Measurements from ENCODE around the gene ACOT12.

- TF ChIP-seq CTCF (IDR thresholded peaks at IDR 0.05) (peak in 1 of 7 experiments; percentile 27), POLR2A (IDR thresholded peaks at IDR 0.05) (peak in 2 of 4 donors; percentile 62 to 77), EP300 (IDR thresholded peaks at IDR 0.05) (no peak), POLR2AphosphoS5 (IDR thresholded peaks at IDR 0.05) (peak; percentile 91 to 97 (median 93))
These were observed 92.5 kb downstream of the ACOT12 start, which contains the start of gene ZCCHC9 for GRCh38 chr5:81301271-81302015.
